Vagina (tissue), 2 donors: ENCODE results near the gene SLC29A1. TPM values are rescaled to one million over a fixed set of nuclear protein-coding genes. Genes with fewer than 3 reads are reported as not detected.

Source experiments
- DNase-seq, 2 donors: peaks; one replicate each; pipeline ENCODE4 v3.0.0-alpha.2; 2017; ENCODE audit errors: extremely low spot score in 2 of 2
- H3K27ac ChIP-seq: fragments of 200-600 bp; sonication (generic); one replicate; pipeline ENCODE4 v1.5.1; 2019
- H3K27me3 ChIP-seq: fragments of 200-600 bp; sonication (generic); one replicate; pipeline ENCODE4 v1.5.1; 2019
- H3K36me3 ChIP-seq, 2 donors: fragments of 200-600 bp; sonication (generic); one replicate each; pipeline ENCODE4 v1.5.1; 2017 to 2019
- H3K4me1 ChIP-seq: fragments of 200-600 bp; sonication (generic); one replicate; pipeline ENCODE4 v1.5.1; 2019
- H3K4me3 ChIP-seq, 2 donors: fragments of 200-600 bp; sonication (generic); 1 replicate in 1 of 2; 2 replicates in 1 of 2; pipeline ENCODE4 v1.5.1; 2016 to 2019
- H3K9me3 ChIP-seq: fragments of 200-600 bp; sonication (generic); one replicate; pipeline ENCODE4 v1.5.1; 2019
- CTCF ChIP-seq, 3 experiments: fragments of 450-650 bp in 2 of 3; fragments of 200-600 bp in 1 of 3; sonication (generic) in 1 of 3; IDR thresholded peaks; one replicate each; pipeline ENCODE4 v1.5.1; 2017 to 2019; ENCODE audit warnings: antibody characterized with exemption in 3 of 3, mild to moderate bottlenecking in 2 of 3, moderate library complexity in 2 of 3
- POLR2A ChIP-seq, 2 donors: fragments of 450-650 bp; IDR thresholded peaks; one replicate each; pipeline ENCODE4 v1.6.1; 2017; ENCODE audit warnings: antibody characterized with exemption in 2 of 2, mild to moderate bottlenecking in 2 of 2, moderate library complexity in 2 of 2
- POLR2AphosphoS5 ChIP-seq, 2 donors: sonication (generic); formaldehyde crosslinking; IDR thresholded peaks; one replicate each; pipeline ENCODE4 v1.9.0; 2017; ENCODE audit warnings: antibody characterized with exemption in 2 of 2, mild to moderate bottlenecking in 2 of 2, low read depth in 1 of 2; ENCODE audit not compliant: insufficient read depth in 1 of 2
- intact Hi-C: fragments of 100-400 bp; cut with DNase I; formaldehyde crosslinking; loops from one replicate; pipeline ENCODE4 v1.15.1; 2023
- total RNA-seq: library from RNA; depleted of rRNA; stranded (reverse); fragments of >200 nt; gene quantifications from one replicate; pipeline ENCODE4 v1.2.3, GENCODE V29; 2016

The SLC29A1 gene
- total RNA-seq, 1 donor from 2014 or later = 51.1 TPM

- peaks cover 53% of the 10 kb centered on the region for H3K4me1 ChIP-seq
- H3K9me3 ChIP-seq = no peaks in the 10 kb centered on the region
- DNase-seq = no peak
- no peaks in the 10 kb centered on the region for H3K27me3 ChIP-seq
- H3K27ac ChIP-seq = no peak overlapping the region
- TF ChIP-seq CTCF (IDR thresholded peaks at IDR 0.05) = no peak
- no peak for TF ChIP-seq POLR2A (IDR thresholded peaks at IDR 0.05)
- no peak for TF ChIP-seq POLR2AphosphoS5 (IDR thresholded peaks at IDR 0.05; ENCODE audit: insufficient read depth in 1 of 2, low read depth in 1 of 2)
- H3K36me3 ChIP-seq = peaks cover 0 to 2% of the 10 kb centered on the region in 2 donors
- H3K4me3 ChIP-seq = no peak overlapping the region
- intact Hi-C loops = no loop called here
These were observed 36.6 kb downstream of the SLC29A1 start for GRCh38 chr6:44260011-44260410.

- DNase-seq = no peak
- intact Hi-C loops = no loop called here
- Histone ChIP-seq H3K27ac (no peak overlapping the region), H3K36me3 (no peaks in the 10 kb centered on the region), H3K27me3 (no peaks in the 10 kb centered on the region), H3K9me3 (no peaks in the 10 kb centered on the region), H3K4me3 (no peak overlapping the region), H3K4me1 (peaks cover 55% of the 10 kb centered on the region)
- TF ChIP-seq POLR2A (IDR thresholded peaks at IDR 0.05) (no peak), POLR2AphosphoS5 (IDR thresholded peaks at IDR 0.05; ENCODE audit: insufficient read depth in 1 of 2, low read depth in 1 of 2) (no peak)
These were observed 37.3 kb downstream of the SLC29A1 start for GRCh38 chr6:44260451-44261297.

- DNase-seq = no peak
- intact Hi-C loops = no loop called here
- H3K4me3 ChIP-seq = no peak overlapping the region
- H3K9me3 ChIP-seq = no peaks in the 10 kb centered on the region
- H3K36me3 ChIP-seq = no peaks in the 10 kb centered on the region
- no peaks in the 10 kb centered on the region for H3K27me3 ChIP-seq
- no peak for TF ChIP-seq POLR2A (IDR thresholded peaks at IDR 0.05)
- no peak for TF ChIP-seq POLR2AphosphoS5 (IDR thresholded peaks at IDR 0.05; ENCODE audit: insufficient read depth in 1 of 2, low read depth in 1 of 2)
- TF ChIP-seq CTCF (IDR thresholded peaks at IDR 0.05) = no peak
- H3K27ac ChIP-seq = no peak overlapping the region
- peaks cover 47% of the 10 kb centered on the region for H3K4me1 ChIP-seq
These were observed 38.2 kb downstream of the SLC29A1 start for GRCh38 chr6:44261581-44261980.

- Histone ChIP-seq H3K4me1 (peaks cover 39% of the 10 kb centered on the region), H3K4me3 (peak overlapping the region in 1 of 2 donors; percentile 77), H3K27me3 (no peaks in the 10 kb centered on the region), H3K9me3 (no peaks in the 10 kb centered on the region), H3K36me3 (no peaks in the 10 kb centered on the region), H3K27ac (peak overlapping the region; percentile 46)
- intact Hi-C loops = no loop called here
- DNase-seq = no peak
- TF ChIP-seq POLR2AphosphoS5 (IDR thresholded peaks at IDR 0.05; ENCODE audit: insufficient read depth in 1 of 2, low read depth in 1 of 2) (no peak), CTCF (IDR thresholded peaks at IDR 0.05) (no peak), POLR2A (IDR thresholded peaks at IDR 0.05) (no peak)
These were observed 39.3 kb downstream of the SLC29A1 start for GRCh38 chr6:44262467-44263353.

GRCh38 chr6:44263354-44264100 is 40.1 kb downstream of the SLC29A1 start:
- Histone ChIP-seq H3K4me3 (peak overlapping the region; percentile 77 to 88), H3K27me3 (no peaks in the 10 kb centered on the region), H3K36me3 (no peaks in the 10 kb centered on the region), H3K9me3 (no peaks in the 10 kb centered on the region), H3K4me1 (peaks cover 33% of the 10 kb centered on the region), H3K27ac (peak overlapping the region; percentile 46)
- intact Hi-C loops = no loop called here
- DNase-seq = no peak
- TF ChIP-seq CTCF (IDR thresholded peaks at IDR 0.05) = no peak
- TF ChIP-seq POLR2A (IDR thresholded peaks at IDR 0.05) = no peak
- no peak for TF ChIP-seq POLR2AphosphoS5 (IDR thresholded peaks at IDR 0.05; ENCODE audit: insufficient read depth in 1 of 2, low read depth in 1 of 2)
